ENCODE data around the gene CSTF2T.

CSTF2T gene

DNA sequence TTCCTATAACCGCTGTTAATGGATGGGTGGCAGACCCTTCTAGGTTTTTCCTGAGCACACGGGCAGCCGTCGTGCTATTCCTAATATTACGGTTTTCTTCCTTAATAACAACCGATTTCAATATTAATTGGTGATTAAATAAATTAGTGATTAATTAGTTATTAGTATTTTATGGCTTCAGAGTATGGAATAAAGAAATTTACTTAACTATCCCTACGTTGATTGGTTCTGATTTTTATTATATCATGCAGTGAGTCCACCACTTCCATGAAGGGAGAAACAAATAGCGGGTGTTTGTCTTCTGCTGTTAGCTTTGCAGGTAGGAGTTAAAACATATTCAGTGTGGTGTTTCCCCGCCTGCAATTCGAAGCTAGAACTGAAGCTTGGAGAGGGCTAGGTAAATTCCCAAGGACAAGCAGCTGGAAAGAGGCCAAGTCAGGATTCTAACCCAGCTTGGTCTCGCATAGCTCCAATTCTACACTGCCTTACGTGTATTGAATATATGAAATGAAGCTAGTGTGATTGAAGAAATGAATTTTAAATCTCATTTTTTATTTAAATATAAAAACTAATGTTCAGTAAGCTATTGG is 928 bp upstream of the CSTF2T start:
- in situ Hi-C loops (cut with HindIII; ENCODE audit: low sequenced_read_pairs) = no loop called here
- TF ChIP-seq, protein P1, sequence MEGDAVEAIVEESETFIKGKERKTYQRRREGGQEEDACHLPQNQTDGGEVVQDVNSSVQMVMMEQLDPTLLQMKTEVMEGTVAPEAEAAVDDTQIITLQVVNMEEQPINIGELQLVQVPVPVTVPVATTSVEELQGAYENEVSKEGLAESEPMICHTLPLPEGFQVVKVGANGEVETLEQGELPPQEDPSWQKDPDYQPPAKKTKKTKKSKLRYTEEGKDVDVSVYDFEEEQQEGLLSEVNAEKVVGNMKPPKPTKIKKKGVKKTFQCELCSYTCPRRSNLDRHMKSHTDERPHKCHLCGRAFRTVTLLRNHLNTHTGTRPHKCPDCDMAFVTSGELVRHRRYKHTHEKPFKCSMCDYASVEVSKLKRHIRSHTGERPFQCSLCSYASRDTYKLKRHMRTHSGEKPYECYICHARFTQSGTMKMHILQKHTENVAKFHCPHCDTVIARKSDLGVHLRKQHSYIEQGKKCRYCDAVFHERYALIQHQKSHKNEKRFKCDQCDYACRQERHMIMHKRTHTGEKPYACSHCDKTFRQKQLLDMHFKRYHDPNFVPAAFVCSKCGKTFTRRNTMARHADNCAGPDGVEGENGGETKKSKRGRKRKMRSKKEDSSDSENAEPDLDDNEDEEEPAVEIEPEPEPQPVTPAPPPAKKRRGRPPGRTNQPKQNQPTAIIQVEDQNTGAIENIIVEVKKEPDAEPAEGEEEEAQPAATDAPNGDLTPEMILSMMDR (IDR thresholded peaks at IDR 0.05; ENCODE audit: low read depth, low read length, missing control alignments) = no peak
- no peak for DNase-seq (ENCODE audit: low read depth)
- peak overlapping the region; percentile 82 for H3K4me3 ChIP-seq (ENCODE audit: low read depth, low read length)

DNA sequence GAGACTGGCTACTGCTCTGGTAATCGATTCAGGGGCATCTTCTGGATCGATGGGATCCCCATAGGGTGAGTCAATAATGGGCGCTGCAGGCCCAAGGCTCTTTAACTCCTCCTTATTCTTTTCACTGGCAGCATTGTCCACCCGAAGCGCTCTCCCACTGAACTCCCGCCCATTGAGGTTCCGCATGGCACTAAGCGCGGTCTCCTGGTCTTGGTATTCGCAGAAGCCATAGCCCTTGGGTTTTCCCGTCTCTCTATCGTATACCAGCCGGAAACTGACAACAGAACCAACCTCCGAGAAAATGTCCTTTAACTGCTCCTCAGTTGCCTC is 285 bp downstream of the CSTF2T start:
- peak overlapping the region; percentile 82 for H3K4me3 ChIP-seq (ENCODE audit: low read depth, low read length)
- in situ Hi-C loops (cut with HindIII; ENCODE audit: low sequenced_read_pairs) = no loop called here
- DNase-seq (ENCODE audit: low read depth) = no peak
- TF ChIP-seq, protein P1 (IDR thresholded peaks at IDR 0.05; ENCODE audit: low read depth, low read length, missing control alignments) = no peak

DNA sequence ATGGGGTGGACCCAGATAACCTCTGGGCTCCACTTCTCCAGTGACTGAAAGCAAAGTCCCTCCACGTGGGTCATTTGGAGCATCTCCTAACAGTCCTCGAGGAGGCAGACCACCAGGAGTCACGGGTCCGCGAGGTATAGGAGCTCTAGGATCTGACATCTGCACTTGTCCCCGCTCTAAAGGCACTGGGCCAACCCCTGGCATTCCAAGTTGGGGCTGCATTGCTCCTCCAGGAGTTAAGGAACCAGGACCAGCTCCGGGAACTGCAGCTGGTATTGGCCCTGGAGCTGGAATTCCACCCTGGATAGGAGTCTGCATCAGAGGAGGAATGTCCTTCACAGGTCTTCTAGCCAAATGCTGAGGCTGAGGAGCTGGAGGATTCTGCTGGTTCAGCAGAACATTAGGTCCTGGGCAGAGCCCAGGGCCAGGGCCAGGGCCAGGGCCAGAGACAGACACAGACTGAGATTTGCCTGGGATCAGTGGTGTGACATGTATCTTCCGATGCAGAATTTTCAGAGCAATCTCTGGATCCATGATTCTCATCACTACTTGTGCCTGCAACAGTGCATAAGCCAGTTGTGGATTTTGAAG is 827 bp downstream of the CSTF2T start:
- no peak for DNase-seq (ENCODE audit: low read depth)
- TF ChIP-seq, protein P1 (IDR thresholded peaks at IDR 0.05; ENCODE audit: low read depth, low read length, missing control alignments) = no peak
- peak overlapping the region; percentile 82 for H3K4me3 ChIP-seq (ENCODE audit: low read depth, low read length)
- in situ Hi-C loops (cut with HindIII; ENCODE audit: low sequenced_read_pairs) = no loop called here

DNA sequence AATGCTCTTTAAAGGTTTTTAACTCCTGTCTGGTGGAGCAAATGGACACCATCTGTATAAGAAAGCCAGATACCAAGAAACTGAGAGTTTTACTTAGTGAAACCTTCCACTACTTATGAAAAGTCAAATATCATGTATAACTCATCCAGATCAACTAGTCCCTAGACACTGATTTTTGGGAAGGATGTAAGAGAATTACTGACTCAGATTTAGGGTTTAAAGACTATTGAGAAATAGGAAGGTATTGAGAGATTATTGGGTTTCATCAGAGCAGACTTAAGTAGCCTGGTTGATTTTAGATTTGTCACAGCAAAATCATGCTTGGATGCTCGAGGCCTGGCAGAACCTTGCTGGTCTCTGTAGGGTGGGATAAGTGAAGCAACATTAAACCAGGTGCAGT is 3.1 kb downstream of the CSTF2T start:
- H3K4me3 ChIP-seq (ENCODE audit: low read depth, low read length) = no peak overlapping the region
- DNase-seq (ENCODE audit: low read depth) = no peak
- TF ChIP-seq, protein P1 (IDR thresholded peaks at IDR 0.05; ENCODE audit: low read depth, low read length, missing control alignments) = no peak
- in situ Hi-C loops (cut with HindIII; ENCODE audit: low sequenced_read_pairs) = no loop called here

DNA sequence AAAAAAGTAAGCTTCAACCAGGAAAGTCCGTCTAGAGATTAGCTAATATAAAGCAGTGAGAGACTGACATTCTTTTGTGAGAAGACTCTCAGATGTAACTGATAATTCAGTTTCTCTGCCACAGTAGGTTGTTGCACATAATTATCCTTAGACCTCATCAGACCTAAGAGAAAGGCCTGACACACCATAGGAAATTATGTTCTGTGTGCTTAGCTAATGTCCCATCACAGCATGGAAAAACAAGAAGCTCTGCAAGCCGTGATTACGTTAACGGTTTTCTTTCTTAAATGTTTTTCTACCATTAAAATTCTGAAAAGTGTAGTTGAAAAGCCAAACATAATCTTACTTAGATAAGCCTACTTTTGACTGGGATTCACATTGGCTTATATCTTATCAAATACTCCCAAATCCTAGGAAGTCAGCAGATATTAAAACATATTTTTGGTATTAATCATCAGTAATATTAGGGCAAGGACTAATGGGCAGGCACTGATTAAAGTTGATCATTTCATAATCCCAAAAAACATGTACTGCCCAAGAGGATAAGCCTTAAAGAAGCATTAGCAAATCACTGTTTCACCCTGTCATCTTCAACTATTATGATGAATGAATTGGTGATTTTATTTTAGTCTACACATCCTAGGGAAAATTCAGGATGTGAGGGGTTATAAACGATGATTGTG is 5.2 kb downstream of the CSTF2T start:
- no peak for DNase-seq (ENCODE audit: low read depth)
- TF ChIP-seq, protein P1 (IDR thresholded peaks at IDR 0.05; ENCODE audit: low read depth, low read length, missing control alignments) = no peak
- in situ Hi-C loops (cut with HindIII; ENCODE audit: low sequenced_read_pairs) = no loop called here
- H3K4me3 ChIP-seq (ENCODE audit: low read depth, low read length) = no peak overlapping the region

DNA sequence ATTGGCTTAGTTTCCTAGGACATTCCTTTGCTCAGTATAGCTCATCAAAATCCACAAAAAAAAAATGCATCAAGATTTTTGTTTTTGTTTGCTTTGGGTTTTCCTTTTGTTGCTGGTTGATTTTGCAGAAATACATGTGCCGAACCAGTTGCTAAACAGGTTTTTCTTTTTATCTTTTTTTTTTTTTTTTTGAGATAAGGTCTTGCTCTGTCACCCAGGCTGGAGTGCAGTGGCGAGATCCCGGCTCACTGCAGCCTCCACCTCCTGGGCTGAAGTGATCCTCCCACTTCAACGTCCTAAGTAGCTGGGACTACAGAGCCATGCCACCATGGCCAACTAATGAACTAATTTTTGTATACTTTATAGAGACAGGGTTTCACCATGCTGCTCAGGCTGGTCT is 8.3 kb downstream of the CSTF2T start:
- in situ Hi-C loops (cut with HindIII; ENCODE audit: low sequenced_read_pairs) = no loop called here
- no peak overlapping the region for H3K4me3 ChIP-seq (ENCODE audit: low read depth, low read length)
- no peak for DNase-seq (ENCODE audit: low read depth)
- TF ChIP-seq, protein P1 (IDR thresholded peaks at IDR 0.05; ENCODE audit: low read depth, low read length, missing control alignments) = no peak

Data from astrocyte of the cerebellum (primary cell).